ENCODE results near the gene CLCA1.

The CLCA1 gene

GRCh38 chr1:86477256-86477655, 8.5 kb downstream of the CLCA1 start:
- no peaks in the 10 kb centered on the region for H3K36me3 ChIP-seq
- no peak for DNase-seq
- TF ChIP-seq CTCF (IDR thresholded peaks at IDR 0.05; ENCODE audit: low read depth, low read length): no peak
- no peaks in the 10 kb centered on the region for H3K9me3 ChIP-seq
- H3K4me1 ChIP-seq: no peaks in the 10 kb centered on the region
- no peak overlapping the region for H3K4me3 ChIP-seq (ENCODE audit: low read depth, low read length)
- 0 out of 2 replicates have a peak, but pooled peaks cover 7% of the 10 kb centered on the region for H3K27me3 ChIP-seq

- TF ChIP-seq CTCF (IDR thresholded peaks at IDR 0.05; ENCODE audit: low read depth, low read length): no peak
- Histone ChIP-seq H3K9me3 (no peaks in the 10 kb centered on the region), H3K4me1 (no peaks in the 10 kb centered on the region), H3K36me3 (no peaks in the 10 kb centered on the region), H3K27me3 (0 out of 2 replicates have a peak, but pooled peaks cover 7% of the 10 kb centered on the region), H3K4me3 (ENCODE audit: low read depth, low read length) (no peak overlapping the region)
- no peak for DNase-seq
Observed at GRCh38 chr1:86477682-86478081, 9.0 kb downstream of the CLCA1 start.

GRCh38 chr1:86478416-86479156, 9.9 kb downstream of the CLCA1 start:
- no peaks in the 10 kb centered on the region for H3K9me3 ChIP-seq
- no peak for DNase-seq
- H3K4me1 ChIP-seq: no peaks in the 10 kb centered on the region
- no peak for TF ChIP-seq CTCF (IDR thresholded peaks at IDR 0.05; ENCODE audit: low read depth, low read length)
- H3K27me3 ChIP-seq: 0 out of 2 replicates have a peak, but pooled peaks cover 1% of the 10 kb centered on the region
- no peaks in the 10 kb centered on the region for H3K36me3 ChIP-seq
- H3K4me3 ChIP-seq (ENCODE audit: low read depth, low read length): no peak overlapping the region

GRCh38 chr1:86481966-86482365, 13.2 kb downstream of the CLCA1 start:
- H3K36me3 ChIP-seq: no peaks in the 10 kb centered on the region
- no peak for DNase-seq
- no peaks in the 10 kb centered on the region for H3K4me1 ChIP-seq
- no peaks in the 10 kb centered on the region for H3K9me3 ChIP-seq
- H3K4me3 ChIP-seq (ENCODE audit: low read depth, low read length): no peak overlapping the region
- H3K27me3 ChIP-seq: no peaks in the 10 kb centered on the region
- no peak for TF ChIP-seq CTCF (IDR thresholded peaks at IDR 0.05; ENCODE audit: low read depth, low read length)

GRCh38 chr1:86487131-86487810, 18.5 kb downstream of the CLCA1 start:
- no peaks in the 10 kb centered on the region for H3K9me3 ChIP-seq
- DNase-seq: no peak
- TF ChIP-seq CTCF (IDR thresholded peaks at IDR 0.05; ENCODE audit: low read depth, low read length): no peak

GRCh38 chr1:86487811-86488141, 19.0 kb downstream of the CLCA1 start:
- no peak for DNase-seq
- Histone ChIP-seq H3K4me1 (no peaks in the 10 kb centered on the region), H3K27me3 (no peaks in the 10 kb centered on the region), H3K36me3 (no peaks in the 10 kb centered on the region), H3K9me3 (no peaks in the 10 kb centered on the region), H3K4me3 (ENCODE audit: low read depth, low read length) (no peak overlapping the region)
- TF ChIP-seq CTCF (IDR thresholded peaks at IDR 0.05; ENCODE audit: low read depth, low read length): no peak

More at GRCh38 chr1:86487131-86487810, 18.5 kb downstream of the CLCA1 start:
- Histone ChIP-seq H3K36me3 (no peaks in the 10 kb centered on the region), H3K4me3 (ENCODE audit: low read depth, low read length) (no peak overlapping the region), H3K4me1 (no peaks in the 10 kb centered on the region), H3K27me3 (no peaks in the 10 kb centered on the region)

All from BE2C (cell line).